ENCODE measurements around the gene FXR2. TPM values are rescaled to one million over a fixed set of nuclear protein-coding genes. Genes with fewer than 3 reads are reported as not detected.

FXR2 gene
- total RNA-seq, 2 experiments from 2014 or later, result 32.1 to 32.4 TPM

GRCh38 chr17:7589891-7590691 lies 24.6 kb downstream of the FXR2 start, which contains the start of gene SOX15:
Gene SOX15, minus strand, starts transcription at chr17:7590094. Its CDS starts 418 bp downstream, at chr17:7589676.
- DNase-seq (ENCODE audit: low spot score), result no peak
- no peaks in the 10 kb centered on the region for H3K79me2 ChIP-seq (ENCODE audit: insufficient read depth, low read depth, low read length)
- ChIA-PET POLR2A (no interaction called here), CTCF (ENCODE audit: unreplicated experiment) (interaction anchor here (1.0 kb wide), 1 partner anchor 76 kb away, joined by 3 read pairs; no protein-coding TSS in a partner anchor)
- peaks cover 1% of the 10 kb centered on the region for H3K4me1 ChIP-seq (ENCODE audit: insufficient read depth, low read length, poor library complexity, severe bottlenecking)
- H2AFZ ChIP-seq (ENCODE audit: low read length), result no peak within 1 kb of the TSS
- H3K9me2 ChIP-seq (ENCODE audit: insufficient read depth, low read length), result no peaks in the 10 kb centered on the region
- intact Hi-C loops (cut with micrococcal nuclease; ENCODE audit: unreplicated experiment), result no loop called here
- no peak within 1 kb of the TSS for H3K4me3 ChIP-seq (ENCODE audit: low read depth, low read length, poor library complexity, severe bottlenecking)
- no peak within 1 kb of the TSS for H3K27ac ChIP-seq (ENCODE audit: low read depth, low read length, poor library complexity, severe bottlenecking)
- peaks cover 85% of the 10 kb centered on the region for H3K36me3 ChIP-seq (ENCODE audit: insufficient read depth, low read length)
- no peak within 1 kb of the TSS for H3K4me2 ChIP-seq (ENCODE audit: low read length)
- no TSS peak for BruUV-seq (replicated peaks)
- no peaks in the 10 kb centered on the region for H4K20me1 ChIP-seq (ENCODE audit: insufficient read depth, low read length)
- TF ChIP-seq CTCF (conservative IDR thresholded peaks at IDR 0.05; ENCODE audit: low read length), result no peak
- TF ChIP-seq EZH2phosphoT487 (IDR thresholded peaks at IDR 0.05; ENCODE audit: borderline replicate concordance, low read depth, low read length), result no peak
- no peaks in the 10 kb centered on the region for H3K9me3 ChIP-seq (ENCODE audit: low read length)

- ChIA-PET POLR2A (no interaction called here), CTCF (ENCODE audit: unreplicated experiment) (interaction anchor here (1.0 kb wide), 1 partner anchor 75 kb away, joined by 3 read pairs; no protein-coding TSS in a partner anchor)
- no peak overlapping the region for H3K4me3 ChIP-seq (ENCODE audit: low read depth, low read length, poor library complexity, severe bottlenecking)
- peaks cover 9% of the 10 kb centered on the region for H3K4me1 ChIP-seq (ENCODE audit: insufficient read depth, low read length, poor library complexity, severe bottlenecking)
- TF ChIP-seq CTCF (conservative IDR thresholded peaks at IDR 0.05; ENCODE audit: low read length) (peak; percentile 86), EZH2phosphoT487 (IDR thresholded peaks at IDR 0.05; ENCODE audit: borderline replicate concordance, low read depth, low read length) (no peak)
- no peak overlapping the region for H3K4me2 ChIP-seq (ENCODE audit: low read length)
- H3K79me2 ChIP-seq (ENCODE audit: insufficient read depth, low read depth, low read length), result peaks cover 2% of the 10 kb centered on the region; the same call in 1 of the 2 replicates
- H3K9me2 ChIP-seq (ENCODE audit: insufficient read depth, low read length), result no peaks in the 10 kb centered on the region
- H3K9me3 ChIP-seq (ENCODE audit: low read length), result no peaks in the 10 kb centered on the region
- DNase-seq (ENCODE audit: low spot score), result peak; percentile 69
- no peak overlapping the region for H2AFZ ChIP-seq (ENCODE audit: low read length)
- H3K36me3 ChIP-seq (ENCODE audit: insufficient read depth, low read length), result peaks cover 78% of the 10 kb centered on the region
- BruUV-seq (replicated peaks), result no TSS peak
- no peaks in the 10 kb centered on the region for H4K20me1 ChIP-seq (ENCODE audit: insufficient read depth, low read length)
- intact Hi-C loops (cut with micrococcal nuclease; ENCODE audit: unreplicated experiment), result no loop called here
- no peak overlapping the region for H3K27ac ChIP-seq (ENCODE audit: low read depth, low read length, poor library complexity, severe bottlenecking)
Measured at GRCh38 chr17:7589204-7589868, 25.4 kb downstream of the FXR2 start.
